ENCODE measurements around the gene TRPM1.

- TF ChIP-seq, protein P1, sequence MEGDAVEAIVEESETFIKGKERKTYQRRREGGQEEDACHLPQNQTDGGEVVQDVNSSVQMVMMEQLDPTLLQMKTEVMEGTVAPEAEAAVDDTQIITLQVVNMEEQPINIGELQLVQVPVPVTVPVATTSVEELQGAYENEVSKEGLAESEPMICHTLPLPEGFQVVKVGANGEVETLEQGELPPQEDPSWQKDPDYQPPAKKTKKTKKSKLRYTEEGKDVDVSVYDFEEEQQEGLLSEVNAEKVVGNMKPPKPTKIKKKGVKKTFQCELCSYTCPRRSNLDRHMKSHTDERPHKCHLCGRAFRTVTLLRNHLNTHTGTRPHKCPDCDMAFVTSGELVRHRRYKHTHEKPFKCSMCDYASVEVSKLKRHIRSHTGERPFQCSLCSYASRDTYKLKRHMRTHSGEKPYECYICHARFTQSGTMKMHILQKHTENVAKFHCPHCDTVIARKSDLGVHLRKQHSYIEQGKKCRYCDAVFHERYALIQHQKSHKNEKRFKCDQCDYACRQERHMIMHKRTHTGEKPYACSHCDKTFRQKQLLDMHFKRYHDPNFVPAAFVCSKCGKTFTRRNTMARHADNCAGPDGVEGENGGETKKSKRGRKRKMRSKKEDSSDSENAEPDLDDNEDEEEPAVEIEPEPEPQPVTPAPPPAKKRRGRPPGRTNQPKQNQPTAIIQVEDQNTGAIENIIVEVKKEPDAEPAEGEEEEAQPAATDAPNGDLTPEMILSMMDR (IDR thresholded peaks at IDR 0.05): no peak
- no peak for TF ChIP-seq POLR2A (IDR thresholded peaks at IDR 0.05)
These were observed 17.3 kb downstream of the TRPM1 start for GRCh38 chr15:31084176-31084575.
